ENCODE measurements around the gene PCGF1. TPM values are rescaled to one million over a fixed set of nuclear protein-coding genes. Genes with fewer than 3 reads are reported as not detected.

The PCGF1 gene
- 10 to 100 TPM; 21.7 to 28.7 TPM for total RNA-seq

- CTCF ChIA-PET: interaction anchor here (0.5 to 2.0 kb wide), 3 partner anchors 27 to 1869 kb away, joined by 3 to 4 read pairs (median 3); no protein-coding TSS in a partner anchor
- H3K27me3 Mint-ChIP-seq: peaks cover 38% of the 10 kb centered on the region
- intact Hi-C loops (cut with DNase I, micrococcal nuclease): loop anchor here (1.0 to 5.0 kb wide), 10 partner anchors 22 to 770 kb away; partner anchors contain the start of genes AUP1 (in 2 of the 2), HTRA2 (in 2 of the 2), TTC31 (in 2 of the 2) and DOK1 (in 1 of the 2)
- peaks cover 34% of the 10 kb centered on the region for H3K36me3 Mint-ChIP-seq (ENCODE audit: low read depth)
- peak within 1 kb of the TSS; percentile 93 for H3K4me3 Mint-ChIP-seq
- POLR2A ChIA-PET: interaction anchor here (0.9 kb wide), 1 partner anchor 9 kb away, joined by 3 read pairs; no protein-coding TSS in a partner anchor
- peak; percentile 99 for DNase-seq
- H3K4me1 Mint-ChIP-seq: peaks cover 40% of the 10 kb centered on the region
- ATAC-seq: peak; percentile 92
- no peaks in the 10 kb centered on the region for H3K9me3 Mint-ChIP-seq (ENCODE audit: low read depth)
- H3K27ac Mint-ChIP-seq: peak within 1 kb of the TSS; percentile 99
Observed at GRCh38 chr2:74507145-74507925, at the start of gene PCGF1. TSS of gene PCGF1 (minus strand) at chr2:74507695. CDS start at chr2:74507668, 27 bp downstream.

DNA sequence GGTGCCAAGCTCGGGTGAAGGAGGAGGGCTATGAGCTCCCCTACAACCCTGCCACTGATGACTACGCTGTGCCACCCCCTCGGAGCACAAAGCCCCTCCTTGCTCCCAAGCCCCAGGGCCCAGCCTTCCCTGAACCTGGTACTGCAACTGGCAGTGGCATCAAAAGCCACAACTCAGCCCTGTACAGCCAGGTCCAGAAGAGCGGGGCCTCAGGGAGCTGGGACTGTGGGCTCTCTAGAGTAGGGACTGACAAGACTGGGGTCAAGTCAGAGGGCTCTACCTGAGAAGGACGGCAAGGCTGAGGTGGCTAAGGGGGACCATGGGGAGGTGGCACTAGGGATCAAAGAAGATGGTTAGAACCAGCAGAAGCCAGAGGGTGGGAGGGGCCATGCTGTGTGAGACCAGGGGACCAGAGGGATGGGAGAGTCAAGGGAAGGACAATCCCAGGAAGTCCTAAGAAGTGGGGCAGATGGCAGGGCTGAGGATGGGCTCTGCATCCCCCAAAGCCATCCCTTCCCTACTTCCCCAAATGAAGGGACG lies 49.4 kb upstream of the PCGF1 start:
- Mint-ChIP-seq H3K36me3 (ENCODE audit: low read depth) (peaks cover 3% of the 10 kb centered on the region), H3K4me3 (no peak overlapping the region), H3K4me1 (peaks cover 13% of the 10 kb centered on the region), H3K27ac (no peak overlapping the region), H3K27me3 (peaks cover 18% of the 10 kb centered on the region), H3K9me3 (ENCODE audit: low read depth) (no peaks in the 10 kb centered on the region)
- POLR2A ChIA-PET: interaction anchor here (0.6 to 0.8 kb wide), 2 partner anchors 9 to 63 kb away, joined by 3 read pairs; no protein-coding TSS in a partner anchor
- CTCF ChIA-PET: interaction anchor here (0.7 to 1.2 kb wide), 2 partner anchors 21 to 42 kb away, joined by 3 read pairs; no protein-coding TSS in a partner anchor
- no peak for ATAC-seq
- DNase-seq: no peak
- intact Hi-C loops (cut with DNase I, micrococcal nuclease): no loop called here

DNA sequence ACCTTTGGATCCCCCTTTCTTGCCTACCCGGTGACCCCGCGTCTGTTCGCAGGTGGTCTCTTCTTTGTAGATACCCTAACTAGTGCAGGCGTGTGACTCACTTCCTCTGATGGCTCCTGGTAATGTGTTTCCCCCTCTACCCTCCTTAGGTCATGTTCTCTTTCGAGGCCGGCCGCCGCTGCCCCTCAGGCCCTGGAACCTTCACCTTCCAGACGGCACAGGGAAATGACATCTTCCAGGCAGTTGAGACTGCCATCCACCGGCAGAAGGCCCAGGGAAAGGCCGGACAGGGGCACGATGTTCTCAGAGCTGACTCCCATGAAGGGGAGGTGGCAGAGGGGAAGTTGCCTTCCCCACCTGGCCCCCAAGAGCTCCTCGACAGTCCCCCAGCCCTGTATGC lies 48.7 kb upstream of the PCGF1 start:
- no peaks in the 10 kb centered on the region for H3K9me3 Mint-ChIP-seq (ENCODE audit: low read depth)
- H3K36me3 Mint-ChIP-seq (ENCODE audit: low read depth): peaks cover 3% of the 10 kb centered on the region
- ChIA-PET POLR2A (interaction anchor here (0.8 kb wide), 1 partner anchor 10 kb away, joined by 3 read pairs; no protein-coding TSS in a partner anchor), CTCF (interaction anchor here (0.7 kb wide), 1 partner anchor 24 kb away, joined by 3 read pairs; no protein-coding TSS in a partner anchor)
- H3K27me3 Mint-ChIP-seq: peaks cover 16% of the 10 kb centered on the region
- ATAC-seq: no peak
- H3K4me3 Mint-ChIP-seq: peak overlapping the region; percentile 91
- intact Hi-C loops (cut with DNase I, micrococcal nuclease): no loop called here
- no peak for DNase-seq
- H3K27ac Mint-ChIP-seq: no peak overlapping the region
- H3K4me1 Mint-ChIP-seq: peaks cover 13% of the 10 kb centered on the region

- CTCF ChIA-PET: interaction anchor here (0.7 to 1.9 kb wide), 2 partner anchors 24 to 29 kb away, joined by 3 to 8 read pairs; no protein-coding TSS in a partner anchor
- intact Hi-C loops (cut with DNase I, micrococcal nuclease): loop anchor here (2.0 kb wide), 4 partner anchors 15 to 73 kb away; partner anchors contain the start of genes CCDC142 (in 1 of the 2), LBX2 (in 1 of the 2), TLX2 (in 1 of the 2) and TTC31 (in 1 of the 2)
- DNase-seq: no peak
- Mint-ChIP-seq H3K36me3 (ENCODE audit: low read depth) (peaks cover 3% of the 10 kb centered on the region), H3K27me3 (peaks cover 14% of the 10 kb centered on the region), H3K4me1 (peaks cover 11% of the 10 kb centered on the region), H3K9me3 (ENCODE audit: low read depth) (no peaks in the 10 kb centered on the region), H3K4me3 (peak overlapping the region; percentile 91), H3K27ac (peak overlapping the region; percentile 91)
- no peak for ATAC-seq
- POLR2A ChIA-PET: no interaction called here
Observed at GRCh38 chr2:74555610-74556103, 48.2 kb upstream of the PCGF1 start.

DNA sequence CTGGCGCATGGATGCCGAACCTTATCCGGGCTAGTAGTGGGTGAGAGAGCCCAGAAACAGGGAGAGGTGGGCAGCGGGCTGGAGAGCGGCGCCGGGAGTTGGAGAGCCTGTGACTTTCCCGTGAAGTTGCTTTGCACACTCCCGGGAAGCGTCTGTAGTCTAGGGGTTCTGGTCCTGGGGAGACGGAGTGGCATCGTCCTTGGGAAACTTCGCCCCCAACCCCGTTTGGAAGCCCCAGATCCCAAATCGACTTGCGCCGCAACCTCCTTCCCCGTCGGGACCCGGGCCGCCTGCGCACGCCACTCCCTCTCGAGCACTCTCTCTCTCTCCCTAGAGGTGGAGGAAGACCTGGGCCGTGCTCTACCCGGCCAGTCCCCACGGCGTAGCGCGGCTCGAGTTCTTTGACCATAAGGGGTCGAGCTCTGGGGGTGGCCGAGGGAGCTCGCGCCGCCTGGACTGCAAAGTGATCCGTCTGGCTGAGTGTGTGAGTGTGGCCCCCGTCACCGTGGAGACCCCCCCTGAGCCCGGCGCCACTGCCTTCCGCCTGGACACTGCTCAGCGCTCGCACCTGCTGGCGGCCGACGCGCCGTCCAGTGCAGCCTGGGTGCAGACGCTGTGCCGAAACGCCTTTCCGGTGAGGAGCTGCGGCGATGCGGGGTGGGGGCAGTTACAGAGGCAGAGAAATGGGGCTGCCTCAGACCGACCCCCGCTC lies 47.5 kb upstream of the PCGF1 start:
- Mint-ChIP-seq H3K36me3 (ENCODE audit: low read depth) (peaks cover 3% of the 10 kb centered on the region), H3K27ac (peak overlapping the region; percentile 91), H3K27me3 (peaks cover 13% of the 10 kb centered on the region), H3K4me3 (peak overlapping the region; percentile 91), H3K4me1 (peaks cover 6% of the 10 kb centered on the region), H3K9me3 (ENCODE audit: low read depth) (no peaks in the 10 kb centered on the region)
- CTCF ChIA-PET: interaction anchor here (0.6 to 1.9 kb wide), 2 partner anchors 30 to 80 kb away, joined by 4 to 8 read pairs; no protein-coding TSS in a partner anchor
- DNase-seq (peak; percentile 64), ATAC-seq (peak; percentile 59)
- intact Hi-C loops (cut with DNase I, micrococcal nuclease): loop anchor here (1.0 to 2.0 kb wide), 13 partner anchors 16 to 279 kb away; partner anchors contain the start of genes AUP1 (in 2 of the 2), HTRA2 (in 2 of the 2), TTC31 (in 2 of the 2) and C2orf81 (in 1 of the 2)
- POLR2A ChIA-PET: no interaction called here

- peaks cover 3% of the 10 kb centered on the region for H3K36me3 Mint-ChIP-seq (ENCODE audit: low read depth)
- peaks cover 17% of the 10 kb centered on the region for H3K27me3 Mint-ChIP-seq
- ATAC-seq: peak; percentile 76
- ChIA-PET POLR2A (no interaction called here), CTCF (interaction anchor here (0.5 to 1.9 kb wide), 5 partner anchors 18 to 79 kb away, joined by 3 to 8 read pairs (median 3); partner anchors contain the start of gene TTC31)
- H3K9me3 Mint-ChIP-seq (ENCODE audit: low read depth): no peaks in the 10 kb centered on the region
- peak; percentile 91 for DNase-seq
- H3K4me3 Mint-ChIP-seq: peak within 1 kb of the TSS; percentile 91
- peak within 1 kb of the TSS; percentile 91 for H3K27ac Mint-ChIP-seq
- peaks cover 9% of the 10 kb centered on the region for H3K4me1 Mint-ChIP-seq
- intact Hi-C loops (cut with DNase I, micrococcal nuclease): loop anchor here (1.0 to 2.0 kb wide), 13 partner anchors 17 to 280 kb away; partner anchors contain the start of genes AUP1 (in 2 of the 2), HTRA2 (in 2 of the 2), TTC31 (in 2 of the 2) and C2orf81 (in 1 of the 2)
Observed at GRCh38 chr2:74553892-74554819, 46.7 kb upstream of the PCGF1 start, which contains the start of the genes DOK1 and LOXL3. TSS of gene DOK1 (plus strand) at chr2:74554720. CDS start at chr2:74554755, 35 bp downstream. TSS of gene LOXL3 (minus strand) at chr2:74553942. CDS start at chr2:74552634, 1,308 bp downstream.

DNA sequence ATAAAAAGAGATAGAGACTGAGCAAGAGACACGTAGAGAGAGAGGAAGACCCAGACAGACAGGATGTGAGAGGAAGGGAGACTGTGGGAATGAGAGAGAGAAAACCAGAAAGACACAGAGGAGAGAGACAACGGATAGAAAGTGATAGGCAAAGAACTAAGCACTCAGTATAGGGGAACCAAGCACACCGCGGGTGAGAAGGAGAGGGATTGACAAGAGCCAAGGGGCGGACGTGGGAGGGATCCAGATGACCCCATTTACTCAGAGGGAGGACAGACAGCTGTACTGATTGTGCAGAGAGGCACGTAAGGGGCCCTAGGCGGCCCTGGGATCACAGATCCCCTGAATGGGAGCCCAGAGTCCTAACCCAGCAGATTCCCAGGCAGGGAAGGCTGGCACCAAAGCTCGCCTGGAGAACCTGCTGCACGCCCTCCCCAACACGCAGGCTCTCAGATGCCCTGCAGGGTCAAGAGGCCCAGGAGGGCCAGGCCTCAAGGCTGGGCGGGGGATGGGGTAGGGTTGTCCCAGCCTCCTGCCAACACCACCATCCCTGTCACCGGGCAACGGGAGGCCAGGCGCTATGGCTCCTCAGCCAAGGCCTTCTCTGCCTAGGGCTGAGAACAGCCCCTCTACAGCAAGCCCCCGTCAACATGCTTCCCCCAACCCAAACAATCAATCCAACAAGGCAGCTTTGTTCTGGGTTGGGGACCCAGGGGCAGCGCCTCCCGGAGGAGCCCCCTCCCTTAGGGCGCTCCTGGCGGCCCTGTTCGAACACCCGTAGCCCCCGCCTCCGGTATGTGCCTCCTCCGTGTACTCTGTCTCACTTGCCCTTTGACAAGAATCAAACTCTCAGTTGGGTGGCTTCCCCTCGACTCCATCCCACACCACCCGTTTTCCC lies 45.7 kb upstream of the PCGF1 start:
- Mint-ChIP-seq H3K27ac (peak overlapping the region; percentile 81), H3K4me1 (peaks cover 12% of the 10 kb centered on the region), H3K4me3 (peak overlapping the region; percentile 91), H3K9me3 (ENCODE audit: low read depth) (no peaks in the 10 kb centered on the region), H3K27me3 (peaks cover 21% of the 10 kb centered on the region), H3K36me3 (ENCODE audit: low read depth) (peaks cover 3% of the 10 kb centered on the region)
- CTCF ChIA-PET: interaction anchor here (1.3 kb wide), 1 partner anchor 70 kb away, joined by 3 read pairs; the partner anchor contains the start of gene TTC31
- POLR2A ChIA-PET: no interaction called here
- DNase-seq (no peak), ATAC-seq (no peak)
- intact Hi-C loops (cut with DNase I, micrococcal nuclease): no loop called here

DNA sequence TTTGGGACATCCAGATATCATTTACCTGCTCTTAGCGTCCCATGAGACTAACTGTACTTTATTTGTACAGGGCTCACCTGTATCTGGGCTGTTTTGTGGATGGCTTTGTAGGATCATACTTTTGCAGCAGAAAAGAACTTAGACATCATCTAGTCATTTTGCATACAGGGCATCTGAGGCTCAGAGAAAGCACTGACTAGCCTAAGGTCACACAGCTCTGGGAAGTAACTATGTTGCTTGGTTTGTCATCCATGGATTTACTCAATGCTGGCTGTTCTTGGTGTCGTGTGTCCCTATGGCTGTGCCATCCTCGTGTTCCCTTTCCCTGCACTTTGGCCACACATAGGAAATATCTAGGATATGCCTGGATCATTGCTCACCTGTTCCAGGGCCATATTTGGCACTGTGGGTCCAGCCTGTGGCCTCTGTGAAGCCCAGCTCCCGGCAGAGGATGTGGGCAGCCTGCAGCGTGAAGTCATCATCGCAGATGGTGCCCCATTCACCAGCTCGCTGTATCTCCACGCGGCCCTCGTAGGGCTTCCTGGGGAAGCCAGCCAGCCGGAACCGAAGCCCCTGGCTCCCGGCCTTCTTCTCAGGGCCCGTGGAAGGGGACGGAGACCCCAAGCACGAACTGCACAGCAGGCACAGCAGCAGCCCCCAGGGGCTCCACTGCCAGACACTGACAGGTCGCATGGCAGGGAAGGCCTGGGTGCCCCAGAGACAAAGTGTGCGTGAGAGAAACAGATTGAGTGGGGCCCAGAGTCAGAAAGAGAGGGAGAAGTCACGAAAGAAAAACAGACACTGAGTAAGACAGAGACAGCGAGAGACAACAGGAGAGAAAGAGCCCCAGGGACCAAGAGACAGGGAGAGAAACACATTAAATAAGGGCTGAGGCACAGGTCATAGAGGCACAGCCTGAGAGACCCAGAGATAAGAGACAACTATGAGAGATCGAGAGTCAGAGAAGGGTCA lies 44.7 kb upstream of the PCGF1 start:
- H3K36me3 Mint-ChIP-seq (ENCODE audit: low read depth): peaks cover 3% of the 10 kb centered on the region
- CTCF ChIA-PET: interaction anchor here (1.4 kb wide), 1 partner anchor 21 kb away, joined by 4 read pairs; no protein-coding TSS in a partner anchor
- ATAC-seq (no peak), DNase-seq (no peak)
- H3K27me3 Mint-ChIP-seq: peaks cover 27% of the 10 kb centered on the region
- peak overlapping the region; percentile 2 for H3K27ac Mint-ChIP-seq
- no peaks in the 10 kb centered on the region for H3K9me3 Mint-ChIP-seq (ENCODE audit: low read depth)
- no peak overlapping the region for H3K4me3 Mint-ChIP-seq
- peaks cover 12% of the 10 kb centered on the region for H3K4me1 Mint-ChIP-seq
- POLR2A ChIA-PET: no interaction called here
- intact Hi-C loops (cut with DNase I, micrococcal nuclease): no loop called here
